ENCODE measurements around the gene GRIK1. TPM values are rescaled to one million over a fixed set of nuclear protein-coding genes. Genes with fewer than 3 reads are reported as not detected.

GRIK1 gene
- total RNA-seq, 1 donor from 2014 or later, result not detected

DNA sequence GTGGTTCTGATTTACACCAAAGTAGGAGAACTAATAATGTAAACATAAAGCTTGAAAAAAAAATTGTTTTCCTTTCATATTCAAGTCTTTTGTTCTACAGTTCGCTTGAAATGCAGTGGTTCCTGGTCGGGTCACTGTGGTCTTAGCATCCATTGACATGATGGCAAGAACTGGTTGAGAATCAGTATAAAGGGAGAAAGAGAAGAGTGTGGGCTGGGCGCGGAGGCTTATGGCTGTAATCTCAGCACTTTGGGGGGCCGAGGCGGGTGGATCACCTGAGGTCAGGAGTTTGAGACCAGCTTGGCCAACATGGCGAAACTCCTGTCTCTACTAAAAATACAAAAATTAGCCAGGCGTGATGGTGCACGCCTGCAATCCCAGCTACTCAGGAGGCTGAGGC lies 390.2 kb downstream of the GRIK1 start:
- DNase-seq (no peak), ATAC-seq (no peak)
- Histone ChIP-seq H3K9me3 (no peaks in the 10 kb centered on the region), H3K27ac (no peak overlapping the region), H3K4me3 (no peak overlapping the region), H3K4me1 (no peaks in the 10 kb centered on the region), H3K36me3 (no peaks in the 10 kb centered on the region), H3K27me3 (no peaks in the 10 kb centered on the region)
- TF ChIP-seq, protein P1, sequence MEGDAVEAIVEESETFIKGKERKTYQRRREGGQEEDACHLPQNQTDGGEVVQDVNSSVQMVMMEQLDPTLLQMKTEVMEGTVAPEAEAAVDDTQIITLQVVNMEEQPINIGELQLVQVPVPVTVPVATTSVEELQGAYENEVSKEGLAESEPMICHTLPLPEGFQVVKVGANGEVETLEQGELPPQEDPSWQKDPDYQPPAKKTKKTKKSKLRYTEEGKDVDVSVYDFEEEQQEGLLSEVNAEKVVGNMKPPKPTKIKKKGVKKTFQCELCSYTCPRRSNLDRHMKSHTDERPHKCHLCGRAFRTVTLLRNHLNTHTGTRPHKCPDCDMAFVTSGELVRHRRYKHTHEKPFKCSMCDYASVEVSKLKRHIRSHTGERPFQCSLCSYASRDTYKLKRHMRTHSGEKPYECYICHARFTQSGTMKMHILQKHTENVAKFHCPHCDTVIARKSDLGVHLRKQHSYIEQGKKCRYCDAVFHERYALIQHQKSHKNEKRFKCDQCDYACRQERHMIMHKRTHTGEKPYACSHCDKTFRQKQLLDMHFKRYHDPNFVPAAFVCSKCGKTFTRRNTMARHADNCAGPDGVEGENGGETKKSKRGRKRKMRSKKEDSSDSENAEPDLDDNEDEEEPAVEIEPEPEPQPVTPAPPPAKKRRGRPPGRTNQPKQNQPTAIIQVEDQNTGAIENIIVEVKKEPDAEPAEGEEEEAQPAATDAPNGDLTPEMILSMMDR (IDR thresholded peaks at IDR 0.05), result no peak
- intact Hi-C loops (cut with DNase I), result no loop called here

DNA sequence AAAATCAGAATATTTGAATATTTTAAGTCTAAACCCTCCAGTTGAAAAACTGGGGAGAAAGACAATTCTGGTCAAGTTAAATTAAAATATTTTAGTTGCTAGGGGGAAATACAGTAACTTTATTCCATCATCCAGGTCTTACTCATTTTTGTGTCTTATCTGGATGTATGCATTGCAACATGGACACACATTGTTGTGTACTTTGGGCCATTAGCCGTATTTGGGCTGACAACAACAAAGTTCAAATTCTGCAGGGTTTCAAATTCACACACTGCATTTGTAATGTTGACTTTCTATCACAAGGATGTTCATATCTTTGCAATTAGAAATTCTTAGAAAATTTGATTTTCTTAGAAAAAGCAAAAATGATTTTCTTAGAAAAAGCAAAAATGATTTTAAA lies 391.8 kb downstream of the GRIK1 start:
- TF ChIP-seq, protein P1 (IDR thresholded peaks at IDR 0.05), result no peak
- no peak overlapping the region for H3K4me3 ChIP-seq
- no peaks in the 10 kb centered on the region for H3K9me3 ChIP-seq
- no peaks in the 10 kb centered on the region for H3K27me3 ChIP-seq
- intact Hi-C loops (cut with DNase I), result no loop called here
- no peaks in the 10 kb centered on the region for H3K36me3 ChIP-seq
- ATAC-seq (no peak), DNase-seq (no peak)
- H3K4me1 ChIP-seq, result no peaks in the 10 kb centered on the region
- no peak overlapping the region for H3K27ac ChIP-seq

DNA sequence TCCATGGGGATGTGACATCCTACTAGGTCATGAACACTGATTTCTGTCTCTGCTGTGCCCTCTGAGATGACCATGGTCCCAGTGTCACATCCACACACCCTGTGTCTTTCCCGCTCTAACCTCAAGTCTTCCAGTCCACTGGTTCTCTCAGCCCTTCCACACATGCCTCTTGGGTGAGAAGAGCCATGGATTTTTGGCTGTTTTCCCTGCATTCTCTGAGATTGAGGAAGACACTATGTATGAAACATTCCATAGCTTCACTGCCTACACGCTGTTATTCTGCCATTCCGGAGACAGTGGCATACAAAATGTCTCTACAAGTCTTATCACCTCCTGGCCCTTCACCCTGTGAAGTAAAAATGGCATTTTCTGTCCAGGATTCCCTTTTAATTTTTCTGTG lies 393.7 kb downstream of the GRIK1 start:
- DNase-seq, result no peak
- Histone ChIP-seq H3K36me3 (no peaks in the 10 kb centered on the region), H3K4me1 (no peaks in the 10 kb centered on the region), H3K27me3 (no peaks in the 10 kb centered on the region), H3K4me3 (no peak overlapping the region), H3K9me3 (no peaks in the 10 kb centered on the region), H3K27ac (no peak overlapping the region)
- ATAC-seq, result no peak
- TF ChIP-seq, protein P1 (IDR thresholded peaks at IDR 0.05), result no peak
- intact Hi-C loops (cut with DNase I), result no loop called here

DNA sequence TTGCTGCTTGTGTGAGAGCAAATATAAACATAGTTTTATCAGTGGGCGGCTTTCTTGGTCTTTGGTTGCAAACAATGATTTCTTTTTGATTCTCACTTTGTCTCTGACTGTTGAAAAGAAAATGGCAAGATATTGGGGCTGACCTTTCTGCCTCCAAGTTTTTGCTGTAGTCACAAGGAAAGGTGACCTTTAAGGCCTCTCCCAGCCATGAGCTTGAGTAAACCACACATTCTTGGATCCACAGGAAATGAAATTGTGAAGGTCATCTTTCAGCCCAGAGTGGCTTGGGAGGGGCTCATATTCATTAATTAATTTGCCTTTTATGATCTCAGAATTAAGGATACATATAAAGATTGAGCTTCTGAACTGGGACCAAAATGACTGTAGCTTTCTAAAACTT lies 399.5 kb downstream of the GRIK1 start:
- ATAC-seq, result no peak
- TF ChIP-seq, protein P1 (IDR thresholded peaks at IDR 0.05), result no peak

DNA sequence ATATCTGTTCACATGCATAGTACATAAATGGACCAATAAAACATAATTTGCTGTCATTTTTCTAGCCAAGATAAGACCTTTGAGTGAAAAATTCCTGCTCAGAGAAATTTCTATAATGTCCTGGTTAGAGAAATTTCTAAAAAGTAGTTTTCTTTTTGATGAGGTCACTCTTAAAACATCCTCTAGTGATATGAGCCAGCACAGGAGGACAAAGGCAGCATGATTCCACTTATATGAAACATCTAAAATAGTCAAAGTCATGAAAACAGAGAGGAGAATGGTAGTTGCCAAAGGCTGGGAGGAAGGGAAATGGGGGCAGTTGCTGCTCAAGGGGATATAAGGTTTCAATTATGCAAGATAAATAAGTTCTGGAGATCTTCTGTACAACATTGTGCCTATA lies 401.7 kb downstream of the GRIK1 start:
- Histone ChIP-seq H3K4me1 (no peaks in the 10 kb centered on the region), H3K27ac (no peak overlapping the region), H3K9me3 (no peaks in the 10 kb centered on the region), H3K4me3 (no peak overlapping the region), H3K36me3 (no peaks in the 10 kb centered on the region), H3K27me3 (no peaks in the 10 kb centered on the region)
- DNase-seq, result no peak
- TF ChIP-seq, protein P1 (IDR thresholded peaks at IDR 0.05), result no peak
- ATAC-seq, result no peak
- intact Hi-C loops (cut with DNase I), result no loop called here

More for the DNA sequence above, 399.5 kb downstream of the GRIK1 start:
- intact Hi-C loops (cut with DNase I), result no loop called here
- no peak overlapping the region for H3K27ac ChIP-seq
- no peaks in the 10 kb centered on the region for H3K9me3 ChIP-seq
- DNase-seq, result no peak
- H3K4me1 ChIP-seq, result no peaks in the 10 kb centered on the region
- H3K27me3 ChIP-seq, result no peaks in the 10 kb centered on the region
- no peaks in the 10 kb centered on the region for H3K36me3 ChIP-seq
- no peak overlapping the region for H3K4me3 ChIP-seq

DNA sequence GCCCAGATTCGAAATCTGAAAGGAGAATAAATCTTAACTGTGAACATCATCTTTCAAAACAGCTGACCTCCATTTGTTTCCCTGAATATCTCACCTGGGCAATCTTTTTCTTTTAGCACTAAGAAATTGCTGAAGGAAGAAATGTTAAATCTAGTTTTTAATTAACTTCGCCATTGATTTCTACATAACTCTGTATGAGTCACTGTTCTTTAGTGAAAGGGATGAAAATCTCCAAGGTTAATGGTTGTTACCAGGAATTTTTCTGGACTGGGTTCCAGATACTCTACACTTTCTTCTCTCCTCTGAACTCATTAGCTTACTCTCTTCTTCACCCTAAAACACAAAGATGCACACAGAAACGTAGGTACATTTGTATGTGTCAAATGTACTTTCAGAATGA lies 405.3 kb downstream of the GRIK1 start:
- Histone ChIP-seq H3K4me3 (no peak overlapping the region), H3K27me3 (no peaks in the 10 kb centered on the region), H3K4me1 (no peaks in the 10 kb centered on the region), H3K27ac (no peak overlapping the region), H3K36me3 (no peaks in the 10 kb centered on the region), H3K9me3 (no peaks in the 10 kb centered on the region)
- TF ChIP-seq, protein P1 (IDR thresholded peaks at IDR 0.05), result no peak
- intact Hi-C loops (cut with DNase I), result no loop called here
- DNase-seq (no peak), ATAC-seq (no peak)

Measured in upper lobe of right lung (tissue), 1 donor.